ENCODE measurements around the gene NRP2.

The NRP2 gene

DNA sequence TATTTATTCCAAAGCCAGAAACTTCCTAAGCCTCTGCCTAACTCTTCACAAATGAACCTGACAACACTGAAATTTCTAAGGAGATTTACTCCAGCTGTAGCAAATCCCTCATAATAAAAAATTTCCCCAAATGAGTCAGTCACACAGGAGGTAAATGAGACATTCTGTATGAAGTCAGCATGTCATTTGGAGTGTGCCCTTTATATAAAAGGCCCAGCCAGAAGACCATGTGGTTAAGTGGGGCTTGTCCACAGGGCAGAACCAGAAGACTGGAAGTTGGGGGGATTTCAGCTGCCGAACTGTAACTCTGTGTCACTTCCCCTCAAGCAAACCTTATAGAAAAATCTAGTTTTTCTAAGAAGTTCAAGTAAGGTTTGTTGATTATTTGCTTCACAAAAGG lies 30.2 kb downstream of the NRP2 start:
- DNase-seq = no peak

DNA sequence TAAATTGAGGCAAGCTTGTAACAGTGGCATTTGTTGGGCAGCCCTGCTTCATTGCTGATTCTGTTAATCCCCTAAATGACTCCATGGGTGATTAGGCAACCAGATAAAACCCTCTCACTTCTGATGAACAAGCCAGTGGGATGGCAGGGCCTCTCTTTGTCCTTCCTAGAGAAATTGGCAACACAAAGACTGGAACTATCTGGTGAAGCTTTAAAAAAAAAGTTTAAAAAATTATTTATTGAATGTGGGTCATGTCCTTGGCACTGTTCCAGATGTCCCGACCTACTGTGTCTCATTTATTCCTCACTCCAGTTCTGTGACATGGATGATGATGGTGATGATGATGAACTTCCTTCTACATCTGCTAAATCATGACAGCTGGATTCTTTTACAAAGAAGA lies 30.8 kb downstream of the NRP2 start:
- no peak for DNase-seq

DNA sequence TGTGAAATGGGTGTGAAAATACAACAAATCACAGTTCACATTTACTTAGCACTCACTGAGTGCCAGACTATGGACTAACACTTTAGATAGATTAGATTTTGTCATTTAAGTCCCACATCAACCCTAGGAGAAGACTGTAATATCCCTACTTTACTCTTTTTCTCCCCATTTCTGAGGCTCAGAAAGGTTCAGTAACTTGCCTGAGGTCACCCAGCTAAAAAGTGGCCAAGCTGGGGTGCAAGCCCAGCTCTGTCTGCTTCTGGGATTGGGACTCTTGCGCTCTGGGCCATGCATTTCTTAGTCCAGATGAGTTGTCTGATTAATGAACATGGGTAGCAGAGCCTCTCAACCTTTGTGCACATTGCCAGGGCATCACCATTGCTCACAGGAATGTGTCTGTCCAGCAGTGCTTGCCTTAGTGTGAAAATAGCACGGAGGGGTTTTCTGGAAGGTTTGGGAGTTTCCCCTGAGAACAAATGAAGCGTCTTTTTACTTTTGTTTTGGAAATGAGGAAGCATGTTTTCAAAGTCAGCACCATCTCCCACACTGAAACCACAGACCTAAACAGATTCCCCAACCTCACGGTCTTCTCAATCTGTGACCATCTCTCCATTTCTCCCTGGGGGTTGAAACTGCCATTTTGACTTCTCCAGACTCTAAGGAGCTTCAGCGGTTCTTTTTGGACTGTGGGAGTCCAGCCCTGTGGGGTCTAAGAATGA lies 31.9 kb downstream of the NRP2 start:
- no peak for DNase-seq

DNA sequence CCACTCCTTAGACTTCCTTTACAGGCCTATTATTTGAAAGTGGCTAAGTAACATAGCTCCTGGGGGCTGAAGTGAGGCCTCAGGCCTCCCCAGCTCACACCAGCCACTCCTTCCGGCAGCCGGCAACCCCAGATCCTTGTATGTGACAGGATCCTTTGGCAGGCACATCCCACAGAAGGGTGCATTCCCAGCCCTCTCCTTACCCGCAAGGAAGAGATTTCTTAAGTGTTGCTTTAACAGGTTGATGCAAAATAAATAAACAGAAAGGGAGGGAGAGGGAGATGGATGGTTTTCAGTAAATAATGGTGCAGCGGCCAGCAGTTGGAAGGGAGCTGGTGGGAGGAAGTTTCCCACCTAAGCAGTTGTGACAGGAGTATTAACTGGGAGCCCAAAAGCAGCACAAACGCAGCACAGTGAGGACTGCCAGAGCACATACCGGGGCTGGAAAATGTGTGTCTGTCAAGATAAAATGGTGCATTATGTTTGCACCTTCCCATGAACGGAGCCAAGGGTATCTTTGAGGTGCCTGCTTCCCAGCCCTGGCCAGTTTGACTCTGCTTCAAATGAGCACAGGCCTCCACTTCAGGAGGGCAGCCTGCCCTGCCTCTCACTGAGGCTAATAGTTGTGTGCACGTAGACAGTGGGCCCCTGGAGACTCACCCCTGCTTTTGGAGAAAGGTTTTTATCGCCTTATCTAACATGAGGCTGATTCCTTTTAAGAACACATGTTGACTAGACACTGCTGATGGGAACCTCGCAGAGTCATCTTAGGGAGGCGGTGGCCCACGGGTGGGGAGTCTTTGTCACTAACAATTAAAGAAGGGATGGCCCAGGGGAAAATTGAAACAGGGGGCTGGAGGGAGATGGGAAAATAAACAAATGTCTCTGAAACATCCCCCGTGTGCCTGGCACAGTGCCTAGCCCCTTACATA lies 32.8 kb downstream of the NRP2 start:
- no peak for DNase-seq

DNA sequence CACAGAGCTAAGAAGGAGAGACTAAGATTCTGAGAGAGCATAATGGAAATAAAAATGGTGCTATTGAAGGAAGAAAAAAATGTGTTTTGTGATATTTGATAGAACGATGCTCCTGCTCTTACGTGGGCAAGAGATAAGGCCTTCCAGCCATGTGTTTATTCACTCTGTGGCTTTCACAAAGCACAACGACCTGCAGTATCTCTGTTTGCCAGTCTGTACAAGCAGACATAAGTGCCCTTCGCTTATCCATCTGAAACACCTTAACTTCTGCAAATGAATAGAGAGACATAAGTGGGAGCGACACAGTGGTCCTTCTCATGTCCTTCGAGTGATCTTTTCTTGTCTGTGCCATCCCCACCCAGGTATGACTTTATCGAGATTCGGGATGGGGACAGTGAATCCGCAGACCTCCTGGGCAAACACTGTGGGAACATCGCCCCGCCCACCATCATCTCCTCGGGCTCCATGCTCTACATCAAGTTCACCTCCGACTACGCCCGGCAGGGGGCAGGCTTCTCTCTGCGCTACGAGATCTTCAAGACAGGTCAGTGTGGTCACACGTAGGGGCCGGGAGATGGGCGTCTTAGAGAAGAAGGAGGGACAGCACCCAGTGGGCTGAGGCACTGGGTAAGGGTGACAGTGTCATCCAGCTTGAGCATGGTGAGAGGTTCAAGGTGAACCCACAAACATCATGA lies 33.7 kb downstream of the NRP2 start:
- DNase-seq = no peak

DNA sequence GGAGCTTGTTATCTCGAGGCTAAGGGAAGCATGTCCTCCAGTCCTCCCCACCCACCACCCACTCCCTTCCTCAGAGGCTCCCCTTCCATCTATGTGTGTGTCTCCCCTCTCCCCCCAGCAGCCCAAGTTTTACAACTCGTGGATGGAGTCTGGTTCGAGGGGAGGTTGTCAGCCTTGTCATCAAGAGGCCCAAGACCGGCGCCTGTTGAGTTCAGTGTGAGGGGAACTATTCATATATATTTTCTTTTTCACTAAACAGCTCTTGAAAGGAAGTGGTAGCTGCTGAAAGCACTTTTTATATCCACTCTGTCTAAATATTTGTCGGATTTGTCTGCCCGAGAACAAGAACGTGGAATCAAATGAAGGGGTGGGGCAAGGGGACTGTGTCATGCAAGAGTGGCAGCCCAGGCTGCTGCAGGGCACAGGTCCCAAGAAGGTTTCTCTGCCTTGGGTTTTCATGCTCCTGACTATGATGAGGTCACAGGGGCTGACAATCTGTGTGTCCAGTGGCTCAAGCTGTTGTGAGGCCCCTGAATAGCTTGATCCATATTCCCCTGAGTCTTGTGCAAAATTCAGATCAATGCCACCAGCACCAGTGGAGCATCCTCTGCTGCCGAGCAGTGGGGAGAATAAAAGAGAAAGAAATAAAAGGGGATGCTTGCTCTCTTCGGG lies 35.0 kb downstream of the NRP2 start:
- no peak for DNase-seq

DNA sequence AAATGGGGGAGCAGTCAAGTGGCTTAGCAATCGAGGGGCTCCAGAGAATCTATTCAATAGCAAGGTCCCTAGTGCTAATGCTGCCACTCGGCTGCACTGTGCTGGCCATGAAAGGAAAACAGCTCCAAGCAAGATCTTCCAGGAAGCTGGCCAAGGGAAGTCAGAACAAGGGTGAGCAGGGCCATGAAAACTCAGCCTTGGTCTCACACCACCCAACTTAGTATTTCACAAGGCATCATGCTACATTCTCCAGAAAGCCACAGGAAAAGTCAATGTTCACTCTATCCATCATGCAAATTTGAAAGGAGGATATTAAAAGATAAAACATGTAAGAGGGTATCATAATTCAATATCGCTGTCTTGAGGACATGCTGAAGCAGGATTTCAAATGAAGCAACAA lies 35.7 kb downstream of the NRP2 start:
- no peak for DNase-seq

DNA sequence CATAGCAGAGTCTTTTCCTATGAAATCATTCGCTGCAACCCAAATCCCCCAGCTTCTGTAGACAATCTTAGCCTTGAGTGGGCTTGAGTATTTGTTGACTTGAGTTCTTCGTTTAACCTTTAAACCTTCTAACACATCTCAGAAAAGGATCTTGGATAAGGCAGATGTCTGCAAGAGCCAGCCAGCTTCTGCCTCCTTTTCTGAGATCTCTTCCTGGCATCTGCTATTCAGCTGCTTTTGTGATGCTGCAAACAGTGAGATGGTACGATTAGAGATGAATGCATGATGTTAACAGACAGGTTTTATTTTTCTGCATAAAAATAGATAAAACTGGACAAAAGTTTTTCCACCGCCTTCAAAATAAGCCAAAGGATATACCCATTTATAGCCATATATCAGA lies 37.5 kb downstream of the NRP2 start:
- no peak for DNase-seq

DNA sequence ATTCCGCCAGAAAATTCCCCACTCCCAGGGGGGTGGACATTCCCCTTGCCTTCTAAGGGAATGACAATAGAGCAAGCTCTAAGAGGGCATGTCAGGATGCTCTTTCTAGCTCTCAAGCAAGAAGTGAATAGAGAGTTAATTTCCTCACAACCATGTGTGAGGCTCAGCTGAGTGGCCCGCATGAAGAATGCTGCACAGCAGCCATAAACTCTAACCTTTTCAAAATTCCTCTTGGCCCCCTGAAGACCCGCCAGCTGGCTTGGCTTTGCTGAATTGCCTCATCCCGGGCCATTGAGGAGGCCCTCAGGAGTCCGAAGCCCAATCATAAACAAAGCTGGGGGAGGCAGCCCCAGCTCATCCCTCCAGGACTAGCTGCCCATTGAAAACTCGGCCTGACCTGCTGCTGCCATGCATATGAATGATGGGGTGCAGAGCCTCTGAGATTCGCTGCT lies 38.2 kb downstream of the NRP2 start:
- DNase-seq = no peak

DNA sequence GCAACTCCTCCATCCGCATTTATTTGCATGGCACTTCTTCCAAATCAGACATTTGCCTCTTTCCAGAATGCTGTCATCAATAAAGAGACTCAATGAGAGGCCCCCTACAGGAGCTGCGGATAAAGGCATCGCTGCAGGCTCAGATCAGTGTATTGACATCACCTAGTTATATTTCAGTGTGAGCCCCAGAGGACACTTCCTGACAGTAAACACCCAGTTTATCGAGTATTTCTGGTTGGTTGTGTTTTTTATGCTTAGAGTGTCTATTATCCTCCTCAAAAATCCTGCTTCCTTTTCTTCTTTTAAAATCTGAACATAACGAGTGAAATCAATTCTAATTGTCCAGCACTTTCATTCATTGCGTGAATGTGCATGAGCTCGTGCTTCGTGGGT lies 38.8 kb downstream of the NRP2 start:
- DNase-seq = no peak

DNA sequence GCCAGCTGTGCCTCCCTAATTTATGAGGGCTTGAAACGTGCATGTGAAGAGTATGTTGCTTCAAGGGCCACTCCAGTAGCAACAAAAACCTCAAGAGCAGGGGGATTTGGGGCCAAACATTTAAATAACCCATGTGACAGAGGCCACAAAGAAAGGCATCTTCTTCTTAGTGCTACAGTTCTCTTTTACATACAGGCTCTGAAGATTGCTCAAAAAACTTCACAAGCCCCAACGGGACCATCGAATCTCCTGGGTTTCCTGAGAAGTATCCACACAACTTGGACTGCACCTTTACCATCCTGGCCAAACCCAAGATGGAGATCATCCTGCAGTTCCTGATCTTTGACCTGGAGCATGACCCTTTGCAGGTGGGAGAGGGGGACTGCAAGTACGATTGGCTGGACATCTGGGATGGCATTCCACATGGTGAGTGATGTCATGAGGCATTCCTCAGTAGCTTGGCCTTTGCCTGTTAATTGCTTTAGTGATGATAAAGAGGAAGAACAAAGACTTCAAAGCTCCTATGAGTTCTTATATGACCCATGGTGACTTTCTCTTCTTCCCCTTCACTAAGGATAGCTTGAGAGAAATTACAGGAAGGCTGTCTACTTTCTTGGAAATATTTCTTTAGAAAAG lies 40.1 kb downstream of the NRP2 start:
- no peak for DNase-seq

DNA sequence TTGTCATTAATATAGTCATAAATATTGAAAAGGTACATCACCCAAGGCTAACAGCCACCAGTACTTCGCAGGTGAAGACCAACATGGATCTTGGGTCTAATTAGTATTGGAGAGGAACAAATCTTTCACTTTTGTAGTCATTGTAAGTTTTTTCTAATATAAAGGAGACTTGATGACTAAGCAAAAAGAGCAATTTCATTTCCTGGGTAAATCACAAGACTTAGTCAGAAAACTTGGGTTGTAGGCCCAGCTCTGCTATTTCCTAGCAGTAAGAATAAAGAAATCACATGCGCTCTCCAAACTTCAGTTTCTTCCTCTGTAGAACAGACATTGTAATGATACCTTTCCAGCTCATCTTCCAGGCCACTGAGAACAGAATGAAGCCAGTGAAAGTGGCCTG lies 40.9 kb downstream of the NRP2 start:
- DNase-seq = no peak

DNA sequence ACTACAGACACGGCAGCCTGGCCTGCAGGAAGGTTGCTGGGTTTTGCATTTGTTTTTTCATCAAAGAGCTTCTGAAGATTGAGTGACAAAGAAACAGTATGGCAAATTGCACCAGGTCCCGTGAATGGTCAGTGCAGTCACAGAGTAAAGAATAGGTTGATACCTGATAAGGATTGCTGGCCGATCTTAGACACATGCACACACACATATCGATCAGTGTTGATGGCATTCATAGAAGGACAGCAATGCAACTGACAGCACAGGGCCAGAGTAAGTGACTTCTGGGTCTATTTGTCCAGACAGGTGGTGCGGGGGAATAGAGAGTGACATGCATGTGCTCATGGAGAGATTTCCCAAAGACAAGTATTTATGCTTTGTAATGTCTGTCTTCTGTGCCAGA lies 42.8 kb downstream of the NRP2 start:
- no peak for DNase-seq

DNA sequence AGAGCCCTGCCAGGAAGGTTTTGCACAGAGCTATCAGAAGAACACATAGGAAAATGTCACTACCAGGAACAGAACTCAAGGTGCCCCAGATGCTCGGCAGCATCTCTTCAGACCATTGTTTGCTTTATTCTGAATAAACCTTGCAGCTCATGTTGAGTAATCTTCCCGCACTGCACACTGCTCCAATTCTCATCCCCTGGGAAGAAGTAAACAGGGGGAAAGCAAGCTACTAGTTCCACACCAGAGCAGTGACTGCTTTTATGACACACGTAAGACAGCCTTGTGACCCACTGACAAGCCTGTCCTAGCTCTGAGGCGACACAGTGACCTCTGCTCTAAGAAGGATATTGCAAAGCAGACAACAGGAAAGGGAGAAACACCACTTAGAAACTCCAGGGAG lies 44.2 kb downstream of the NRP2 start:
- no peak for DNase-seq

DNA sequence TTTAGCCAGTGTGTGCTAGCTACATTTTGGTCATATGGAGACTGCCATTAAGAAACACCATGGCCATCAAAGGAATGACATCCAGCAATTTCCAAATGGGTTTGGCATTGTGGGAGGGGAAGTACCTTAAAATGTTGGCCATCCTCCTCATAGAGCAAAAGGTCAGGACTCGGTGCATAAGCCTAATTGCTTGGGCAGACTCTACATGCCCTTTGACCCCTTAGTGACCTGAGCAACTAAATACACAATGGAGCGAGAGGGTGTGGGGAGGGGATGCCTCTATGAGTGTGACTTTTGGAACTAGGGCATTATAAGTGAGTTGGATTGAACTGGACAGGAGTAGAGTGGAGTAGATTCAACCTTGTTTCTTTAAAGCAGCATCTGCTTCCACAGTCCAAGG lies 44.9 kb downstream of the NRP2 start:
- DNase-seq = no peak

DNA sequence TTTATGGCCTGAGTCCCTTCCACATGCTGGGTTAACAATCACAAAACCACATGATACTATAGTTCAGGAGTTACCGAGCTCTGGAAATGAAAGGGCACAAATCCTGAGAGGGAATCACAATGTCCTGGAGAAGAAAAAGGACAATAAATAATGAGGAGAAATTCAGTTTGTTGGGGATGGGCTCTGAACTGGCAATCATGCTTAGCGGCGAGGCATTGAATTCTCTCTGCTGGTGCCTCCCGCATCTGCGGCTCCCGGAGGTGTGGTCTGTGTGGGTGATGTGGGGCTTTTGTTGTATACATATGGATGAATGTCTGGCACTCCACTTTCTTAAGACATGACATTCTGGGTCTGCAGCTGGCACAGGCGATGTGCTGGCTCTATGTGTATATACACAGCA lies 46.1 kb downstream of the NRP2 start:
- no peak for DNase-seq

DNA sequence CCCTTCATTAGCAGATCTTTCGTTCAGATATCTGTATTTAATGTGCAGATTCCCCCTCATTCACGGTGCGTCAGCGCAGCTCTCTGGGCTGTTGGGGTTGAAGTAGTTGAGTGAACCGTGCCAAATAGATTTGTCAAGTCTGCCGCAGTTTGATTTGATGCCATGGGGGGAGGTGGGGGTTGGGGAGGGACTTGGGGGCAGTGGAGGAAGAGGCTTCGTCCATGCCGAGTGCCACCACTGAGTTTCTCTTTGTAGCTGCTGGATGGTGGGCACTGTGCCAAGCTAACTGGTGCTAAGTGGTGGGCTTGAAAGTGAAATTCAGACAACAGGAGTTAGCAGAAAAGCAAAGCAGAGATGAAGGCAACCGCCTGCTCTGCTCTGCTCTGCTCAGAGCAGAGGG lies 47.9 kb downstream of the NRP2 start:
- no peak for DNase-seq

DNA sequence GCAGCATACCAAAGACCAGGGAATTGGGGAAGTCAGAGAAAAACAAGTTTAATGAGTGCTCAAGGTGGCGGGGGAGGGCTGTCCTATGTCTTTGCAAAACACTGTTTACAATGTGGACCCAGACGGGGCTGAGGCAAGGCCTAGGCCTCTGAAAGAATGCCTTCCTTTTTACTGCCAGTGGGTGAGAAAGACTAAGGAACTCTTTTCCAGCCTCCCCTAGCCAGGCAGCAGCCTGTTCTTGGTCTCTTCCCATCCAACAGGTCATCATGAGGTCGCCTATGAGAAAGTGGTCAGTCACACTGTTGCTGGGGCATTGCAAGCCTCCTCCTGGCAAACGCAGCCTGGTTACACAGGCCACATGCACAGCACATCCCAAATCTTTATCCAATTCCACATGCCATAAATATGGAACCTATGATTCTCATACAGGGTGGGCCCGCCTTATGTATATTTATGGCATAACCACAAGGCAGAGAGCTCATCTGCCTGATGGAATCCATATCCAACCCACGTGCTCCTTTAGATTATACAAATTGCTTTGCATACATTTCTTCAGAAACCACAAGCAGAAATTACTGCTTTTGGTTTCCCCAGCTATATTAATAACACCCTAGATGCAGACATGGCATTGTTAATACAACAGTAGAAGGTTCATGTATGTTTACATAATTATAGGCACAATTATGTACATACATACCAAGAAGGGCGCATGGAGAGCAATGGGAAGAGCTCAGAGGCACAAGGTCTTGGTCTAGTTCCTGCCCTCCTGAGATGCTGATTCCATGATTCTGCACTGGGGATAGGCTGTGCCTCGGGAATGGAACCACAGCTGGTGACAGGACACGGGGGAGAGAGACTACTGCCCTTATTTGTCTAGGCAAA lies 48.6 kb downstream of the NRP2 start:
- DNase-seq = no peak

DNA sequence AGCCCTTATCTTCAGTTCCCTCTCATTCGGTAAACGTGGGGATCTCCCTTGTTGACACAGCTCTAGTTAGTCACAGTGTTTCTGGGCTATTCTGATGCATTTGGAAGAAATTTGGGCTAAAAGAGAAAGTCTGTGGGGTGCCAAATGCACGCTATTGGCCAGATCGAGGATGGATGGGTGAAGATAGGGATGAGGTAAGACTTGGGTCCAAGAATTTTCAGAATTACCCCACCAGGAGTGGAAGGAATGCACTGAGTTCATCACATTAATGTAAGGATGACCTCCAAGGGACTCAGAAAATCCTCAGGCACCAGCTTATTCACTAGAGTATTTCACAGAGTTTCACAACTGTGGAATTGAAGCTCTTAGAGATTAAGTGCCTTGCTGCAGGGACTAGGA lies 49.3 kb downstream of the NRP2 start:
- no peak for DNase-seq

DNA sequence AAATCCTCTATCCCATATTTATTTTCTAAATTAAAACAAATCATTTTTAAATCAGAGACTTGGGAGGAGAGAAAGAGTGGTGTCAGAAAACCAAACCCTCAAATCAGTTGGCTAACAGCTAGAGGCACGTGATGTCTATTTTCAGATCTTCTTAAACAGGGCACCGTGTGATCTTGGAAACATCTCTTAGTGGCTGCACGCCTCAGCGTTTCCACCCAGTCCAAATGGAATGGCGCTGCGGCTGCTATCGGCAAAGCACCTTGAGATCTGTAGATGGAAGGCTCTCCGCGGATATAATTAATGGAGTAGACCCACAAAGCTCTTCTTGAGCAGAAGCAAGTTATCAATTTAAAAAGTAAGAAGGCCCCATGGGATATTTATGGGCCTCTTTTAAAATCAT lies 50.0 kb downstream of the NRP2 start:
- DNase-seq = no peak

DNA sequence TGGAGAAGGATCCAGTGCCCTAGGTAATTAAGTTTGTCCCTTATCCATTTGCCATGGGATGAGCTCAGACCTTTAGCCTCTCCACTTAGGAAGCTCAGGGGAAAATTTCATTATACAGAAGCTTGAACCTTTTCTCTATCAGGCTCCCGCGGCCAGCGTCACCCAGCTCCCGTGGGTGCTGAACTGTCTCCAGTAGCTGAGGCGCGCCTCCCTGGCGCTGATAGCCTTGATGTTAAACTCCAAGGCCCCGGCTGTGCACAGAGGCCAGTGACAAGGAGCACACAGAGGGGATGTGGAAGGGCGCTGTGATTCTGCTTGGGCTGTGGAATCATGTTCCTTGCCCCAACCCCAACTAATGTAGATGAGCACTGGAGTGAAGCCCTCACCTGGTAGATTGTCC lies 50.8 kb downstream of the NRP2 start:
- DNase-seq = no peak

DNA sequence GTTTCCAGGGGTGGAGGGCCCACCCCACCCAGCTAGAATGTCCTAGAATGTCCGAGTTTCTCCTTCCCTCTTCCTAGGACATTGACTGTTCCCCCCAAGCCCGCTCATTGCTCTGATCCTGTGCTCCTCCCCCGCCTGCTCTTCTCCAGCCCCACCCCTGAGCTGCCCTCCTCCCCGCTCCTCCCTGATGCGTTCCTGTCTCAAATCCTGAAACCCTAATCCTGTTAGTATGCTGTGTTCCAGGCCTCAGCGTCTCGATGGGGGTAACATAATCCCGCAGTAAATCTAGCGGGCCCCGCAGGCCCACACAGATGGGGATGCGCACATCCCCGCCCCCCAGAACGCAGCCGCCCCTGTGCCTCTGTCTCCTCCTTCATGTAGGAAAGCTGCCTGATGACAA lies 51.3 kb downstream of the NRP2 start:
- no peak for DNase-seq

Measured in effector CD4-positive, alpha-beta T cell (primary cell).